Erythroblast (primary cell): ENCODE measurements around the gene JAZF1.

Experiments used
- GATA1 ChIP-seq: IDR thresholded peaks from 2 replicates; pipeline ENCODE4 v1.6.1; 2011; ENCODE audit warnings: low read depth, mild to moderate bottlenecking, control low read depth, low read length, moderate library complexity
- POLR2A ChIP-seq: IDR thresholded peaks from 2 replicates; pipeline ENCODE4 v1.6.1; 2011; ENCODE audit warnings: mild to moderate bottlenecking, low read length

GRCh38 chr7:28151965-28152364 lies 28.6 kb downstream of the JAZF1 start:
- no peak for TF ChIP-seq POLR2A
- TF ChIP-seq GATA1, result no peak
